OCI-LY1 (cell line): ENCODE results near the gene IVD.

Experiments
- H2AFZ ChIP-seq: fragments of 200-600 bp; sonication (generic), shearing (Covaris generic); 2 replicates; pipeline ENCODE4 v1.6.0; 2014; ENCODE audit warnings: antibody characterized with exemption, mild to moderate bottlenecking, low read length
- H3F3A ChIP-seq: fragments of 200-600 bp; sonication (generic), shearing (Covaris generic); 2 replicates; pipeline ENCODE4 v1.6.0; 2014; ENCODE audit warnings: mild to moderate bottlenecking, antibody characterized with exemption, low read length, moderate library complexity; ENCODE audit not compliant: insufficient read depth
- H3K27ac ChIP-seq: fragments of 200-600 bp; sonication (generic); 2 replicates; pipeline ENCODE4 v1.5.1; 2014; ENCODE audit warnings: low read length, mixed run types, mild to moderate bottlenecking, low read depth; ENCODE audit not compliant: poor library complexity, severe bottlenecking
- H3K27me3 ChIP-seq: fragments of 200-600 bp; sonication (generic); 2 replicates; pipeline ENCODE4 v1.6.0; 2014; ENCODE audit warnings: antibody characterized with exemption, mild to moderate bottlenecking, low read length, moderate library complexity; ENCODE audit not compliant: insufficient read depth
- H3K36me3 ChIP-seq: fragments of 200-600 bp; sonication (generic); 2 replicates; pipeline ENCODE4 v1.6.1; 2014; ENCODE audit warnings: mild to moderate bottlenecking, antibody characterized with exemption, low read length, moderate library complexity, mixed read lengths; ENCODE audit not compliant: insufficient read depth
- H3K4me1 ChIP-seq: fragments of 200-600 bp; sonication (generic); 2 replicates; pipeline ENCODE4 v1.5.1; 2014; ENCODE audit warnings: mild to moderate bottlenecking, low read length, moderate library complexity; ENCODE audit not compliant: insufficient read depth, severe bottlenecking
- H3K4me2 ChIP-seq: fragments of 200-600 bp; sonication (generic), shearing (Covaris generic); 2 replicates; pipeline ENCODE4 v1.6.1; 2014; ENCODE audit warnings: low read length
- H3K4me3 ChIP-seq: fragments of 200-600 bp; sonication (generic); 2 replicates; pipeline ENCODE4 v1.5.1; 2014; ENCODE audit warnings: low read length, low read depth, mild to moderate bottlenecking, mixed read lengths; ENCODE audit not compliant: poor library complexity, severe bottlenecking
- H3K79me2 ChIP-seq: fragments of 200-600 bp; shearing (Covaris generic); 2 replicates; pipeline ENCODE4 v1.6.1; 2016; ENCODE audit warnings: mixed run types, low read length, mixed read lengths; ENCODE audit not compliant: insufficient read depth
- H3K9ac ChIP-seq: fragments of 200-600 bp; sonication (generic), shearing (Covaris generic); 2 replicates; pipeline ENCODE4 v1.6.1; 2014; ENCODE audit warnings: mild to moderate bottlenecking, low read length, mixed read lengths
- H3K9me2 ChIP-seq: fragments of 200-600 bp; sonication (generic), shearing (Covaris generic); 2 replicates; pipeline ENCODE4 v1.6.1; 2014; ENCODE audit warnings: low read depth, mild to moderate bottlenecking, low read length, mixed read lengths
- H3K9me3 ChIP-seq: fragments of 200-600 bp; shearing (Covaris generic); 2 replicates; pipeline ENCODE4 v1.6.1; 2014; ENCODE audit warnings: low read length, mixed read lengths
- H4K20me1 ChIP-seq: fragments of 200-600 bp; sonication (generic), shearing (Covaris generic); 2 replicates; pipeline ENCODE4 v1.6.0; 2016; ENCODE audit warnings: mild to moderate bottlenecking, low read length; ENCODE audit not compliant: insufficient read depth
- EZH2 ChIP-seq: fragments of 200-600 bp; sonication (generic), shearing (Covaris generic); IDR thresholded peaks from 2 replicates; pipeline ENCODE4 v1.8.0; 2017; ENCODE audit warnings: borderline replicate concordance, mixed run types, mild to moderate bottlenecking, antibody characterized with exemption, low read length, moderate library complexity, mixed read lengths
- TF ChIP-seq, protein P1 (sequence below): fragments of 200-600 bp; sonication (generic), shearing (Covaris generic); IDR thresholded peaks from 2 replicates; pipeline ENCODE4 v1.5.1; 2017; ENCODE audit warnings: mild to moderate bottlenecking, antibody characterized with exemption, low read length, moderate library complexity, mixed read lengths

IVD gene

DNA sequence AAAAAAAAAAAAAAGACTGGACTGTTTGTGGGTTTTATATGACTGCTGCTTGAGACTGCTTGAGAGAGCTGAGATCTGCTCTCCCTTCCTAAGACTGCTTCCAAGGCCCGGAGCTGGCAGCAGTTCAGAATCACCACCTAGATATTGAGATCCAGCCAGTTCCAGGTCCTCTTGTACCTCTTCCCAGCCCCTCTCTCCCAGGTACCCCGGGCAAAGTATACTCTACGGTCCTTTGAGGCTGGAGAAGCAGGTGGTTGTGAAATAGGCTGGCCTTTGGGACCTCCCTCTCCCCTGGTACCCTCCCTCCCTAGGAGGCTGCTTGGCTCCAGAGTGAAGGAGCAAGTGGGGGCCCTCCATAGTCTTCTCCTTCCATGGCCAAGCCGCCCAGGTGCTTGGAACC lies 22.6 kb downstream of the IVD start:
- TF ChIP-seq, protein P1, sequence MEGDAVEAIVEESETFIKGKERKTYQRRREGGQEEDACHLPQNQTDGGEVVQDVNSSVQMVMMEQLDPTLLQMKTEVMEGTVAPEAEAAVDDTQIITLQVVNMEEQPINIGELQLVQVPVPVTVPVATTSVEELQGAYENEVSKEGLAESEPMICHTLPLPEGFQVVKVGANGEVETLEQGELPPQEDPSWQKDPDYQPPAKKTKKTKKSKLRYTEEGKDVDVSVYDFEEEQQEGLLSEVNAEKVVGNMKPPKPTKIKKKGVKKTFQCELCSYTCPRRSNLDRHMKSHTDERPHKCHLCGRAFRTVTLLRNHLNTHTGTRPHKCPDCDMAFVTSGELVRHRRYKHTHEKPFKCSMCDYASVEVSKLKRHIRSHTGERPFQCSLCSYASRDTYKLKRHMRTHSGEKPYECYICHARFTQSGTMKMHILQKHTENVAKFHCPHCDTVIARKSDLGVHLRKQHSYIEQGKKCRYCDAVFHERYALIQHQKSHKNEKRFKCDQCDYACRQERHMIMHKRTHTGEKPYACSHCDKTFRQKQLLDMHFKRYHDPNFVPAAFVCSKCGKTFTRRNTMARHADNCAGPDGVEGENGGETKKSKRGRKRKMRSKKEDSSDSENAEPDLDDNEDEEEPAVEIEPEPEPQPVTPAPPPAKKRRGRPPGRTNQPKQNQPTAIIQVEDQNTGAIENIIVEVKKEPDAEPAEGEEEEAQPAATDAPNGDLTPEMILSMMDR: no peak
- no peak for TF ChIP-seq EZH2
- Histone ChIP-seq H3F3A (no peaks in the 10 kb centered on the region), H2AFZ (no peak overlapping the region), H3K79me2 (no peaks in the 10 kb centered on the region), H3K9me3 (no peaks in the 10 kb centered on the region), H3K36me3 (no peaks in the 10 kb centered on the region), H3K9ac (no peak overlapping the region), H3K9me2 (no peaks in the 10 kb centered on the region), H3K4me1 (no peaks in the 10 kb centered on the region), H3K4me2 (no peak overlapping the region), H3K27me3 (no peaks in the 10 kb centered on the region), H3K27ac (no peak overlapping the region), H3K4me3 (no peak overlapping the region), H4K20me1 (no peaks in the 10 kb centered on the region)

DNA sequence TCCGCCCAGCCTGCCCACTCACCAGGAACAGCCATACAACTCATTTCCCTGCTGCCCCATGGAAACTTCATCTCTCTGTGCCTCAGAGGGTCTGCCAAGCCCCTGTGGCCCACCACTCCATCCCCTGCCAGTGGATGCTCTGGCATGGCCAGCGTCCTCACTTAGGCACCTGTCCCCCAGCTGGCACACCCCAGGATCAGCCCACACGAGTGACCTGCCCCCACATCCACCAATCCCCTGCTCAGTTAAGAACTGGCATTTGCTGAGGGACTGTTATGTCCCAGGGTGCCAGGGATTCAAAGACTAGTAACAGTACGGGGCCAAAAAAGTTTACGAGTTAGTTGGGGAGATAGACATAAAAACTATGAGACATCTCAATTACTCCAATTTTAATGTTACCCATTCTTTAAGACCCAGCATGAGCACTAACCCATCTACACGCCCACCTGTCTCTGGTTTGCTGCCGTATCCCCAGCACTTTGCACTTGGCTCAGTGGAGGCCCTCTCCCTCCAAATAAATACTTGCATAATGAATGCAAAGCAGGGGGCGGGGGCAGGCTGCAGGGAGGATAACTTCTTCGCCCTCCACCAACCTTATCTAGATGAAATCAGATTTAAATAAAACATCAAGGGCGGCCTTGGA lies 23.6 kb downstream of the IVD start:
- H3K36me3 ChIP-seq: no peaks in the 10 kb centered on the region
- H3K27me3 ChIP-seq: no peaks in the 10 kb centered on the region
- H3K9me2 ChIP-seq: no peaks in the 10 kb centered on the region
- H3K27ac ChIP-seq: no peak overlapping the region
- TF ChIP-seq, protein P1: no peak
- TF ChIP-seq EZH2: no peak
- no peaks in the 10 kb centered on the region for H3F3A ChIP-seq
- no peaks in the 10 kb centered on the region for H4K20me1 ChIP-seq
- H3K4me2 ChIP-seq: no peak overlapping the region
- H3K79me2 ChIP-seq: no peaks in the 10 kb centered on the region
- no peak overlapping the region for H3K4me3 ChIP-seq
- no peaks in the 10 kb centered on the region for H3K4me1 ChIP-seq
- H3K9me3 ChIP-seq: no peaks in the 10 kb centered on the region
- H2AFZ ChIP-seq: no peak overlapping the region
- H3K9ac ChIP-seq: no peak overlapping the region

DNA sequence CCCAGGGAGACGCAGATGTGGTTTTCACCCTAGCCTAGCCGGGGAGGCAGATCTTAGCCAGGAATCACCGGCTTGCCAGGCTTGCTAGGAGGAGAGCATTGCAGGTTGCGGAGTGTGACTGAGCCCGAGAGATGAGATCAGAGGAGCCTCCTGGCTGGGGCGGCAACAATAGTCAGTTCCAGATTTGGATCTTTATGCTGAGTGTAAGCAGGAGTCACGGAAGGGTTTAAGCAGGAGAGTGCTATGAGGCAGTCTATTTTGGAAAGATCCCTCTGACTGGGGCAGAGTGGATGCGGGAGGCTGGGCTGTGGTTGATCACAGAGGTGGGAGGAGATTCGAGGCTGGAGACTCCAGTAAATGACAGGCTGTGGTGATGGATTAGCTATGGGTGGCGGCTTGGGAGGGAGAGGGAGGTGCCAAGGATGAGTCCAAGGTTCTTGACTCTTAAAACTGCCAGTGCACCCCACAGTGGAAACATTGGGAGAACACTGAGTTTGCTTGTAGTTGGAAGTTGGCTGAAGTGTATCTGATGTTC lies 24.7 kb downstream of the IVD start:
- no peak for TF ChIP-seq EZH2
- Histone ChIP-seq H3F3A (no peaks in the 10 kb centered on the region), H3K9me3 (no peaks in the 10 kb centered on the region), H3K4me2 (no peak overlapping the region), H3K27me3 (no peaks in the 10 kb centered on the region), H2AFZ (no peak overlapping the region), H3K4me3 (no peak overlapping the region), H3K27ac (no peak overlapping the region), H3K36me3 (no peaks in the 10 kb centered on the region), H3K9ac (no peak overlapping the region), H3K4me1 (no peaks in the 10 kb centered on the region), H3K79me2 (no peaks in the 10 kb centered on the region), H3K9me2 (no peaks in the 10 kb centered on the region), H4K20me1 (no peaks in the 10 kb centered on the region)
